NCI-H2081 (cell line): Measurements from ENCODE around the gene MRC1.

Source experiments
- DNase-seq, 2 experiments: peaks; one replicate each; lab custom pipeline; 2025; lab: John Stamatoyannopoulos, UW

The MRC1 gene

GRCh38 chr10:17847585-17848296 lies 38.6 kb downstream of the MRC1 start:
- DNase-seq: peak; percentile 2

- no peak for DNase-seq
Measured at GRCh38 chr10:17848646-17849045, 39.5 kb downstream of the MRC1 start.

- DNase-seq: peak; percentile 1 to 25
Measured at GRCh38 chr10:17850501-17850900, 41.4 kb downstream of the MRC1 start.

GRCh38 chr10:17851611-17852010 lies 42.5 kb downstream of the MRC1 start:
- DNase-seq: no peak

GRCh38 chr10:17854044-17854652 lies 45.0 kb downstream of the MRC1 start:
- no peak for DNase-seq

- no peak for DNase-seq
Measured at GRCh38 chr10:17857040-17857439, 47.9 kb downstream of the MRC1 start.

- DNase-seq: no peak
Measured at GRCh38 chr10:17859492-17860156, 50.5 kb downstream of the MRC1 start.

GRCh38 chr10:17861760-17862159 lies 52.6 kb downstream of the MRC1 start:
- no peak for DNase-seq

- no peak for DNase-seq
Measured at GRCh38 chr10:17865351-17865750, 56.2 kb downstream of the MRC1 start.

GRCh38 chr10:17866346-17866745 lies 57.2 kb downstream of the MRC1 start:
- no peak for DNase-seq

- no peak for DNase-seq
Measured at GRCh38 chr10:17867056-17867455, 57.9 kb downstream of the MRC1 start.

GRCh38 chr10:17871036-17871435 lies 61.9 kb downstream of the MRC1 start:
- DNase-seq: no peak

GRCh38 chr10:17872191-17873091 lies 63.3 kb downstream of the MRC1 start:
- peak in 1 of 2 experiments; percentile 0 for DNase-seq

- no peak for DNase-seq
Measured at GRCh38 chr10:17873946-17874345, 64.8 kb downstream of the MRC1 start.

- DNase-seq: no peak
Measured at GRCh38 chr10:17877121-17877520, 68.0 kb downstream of the MRC1 start.

- peak in 1 of 2 experiments; percentile 5 for DNase-seq
Measured at GRCh38 chr10:17878896-17879295, 69.7 kb downstream of the MRC1 start.

GRCh38 chr10:17880601-17881000 lies 71.5 kb downstream of the MRC1 start:
- DNase-seq: no peak

GRCh38 chr10:17882557-17882956 lies 73.4 kb downstream of the MRC1 start:
- no peak for DNase-seq

- DNase-seq: peak; percentile 33 to 76
Measured at GRCh38 chr10:17883621-17884020, 74.5 kb downstream of the MRC1 start.

- no peak for DNase-seq
Measured at GRCh38 chr10:17888189-17888588, 79.0 kb downstream of the MRC1 start.

- peak in 1 of 2 experiments; percentile 0 for DNase-seq
Measured at GRCh38 chr10:17891435-17891834, 82.3 kb downstream of the MRC1 start.

- no peak for DNase-seq
Measured at GRCh38 chr10:17904564-17904963, 95.4 kb downstream of the MRC1 start.
